ENCODE results near the gene KMT2B. TPM values are rescaled to one million over a fixed set of nuclear protein-coding genes. Genes with fewer than 3 reads are reported as not detected.

The KMT2B gene
- 46.2 to 63.6 TPM (median 56.5 TPM) in 5 replicates for total RNA-seq (2022; extraction: Qiagen RNA extraction)

GRCh38 chr19:35717665-35718344, at the start of gene KMT2B:
KMT2B (plus strand) TSS chr19:35718003; CDS start chr19:35718019, 16 bp downstream.

GRCh38 chr19:35704218-35704617, 13.6 kb upstream of the KMT2B start, which contains the start of gene ZBTB32:
ZBTB32 (plus strand) TSS chr19:35704558; CDS start chr19:35714627, 10,069 bp downstream.

GRCh38 chr19:35742121-35742724, 24.4 kb downstream of the KMT2B start, which contains the start of gene IGFLR1:
IGFLR1 (minus strand) TSS chr19:35742452; CDS start chr19:35741180, 1,272 bp downstream.

GRCh38 chr19:35745328-35746086, 27.7 kb downstream of the KMT2B start, which contains the start of the genes PSENEN and U2AF1L4:
PSENEN (plus strand) TSS chr19:35745651; CDS start chr19:35745931, 280 bp downstream.
U2AF1L4 (minus strand) TSS chr19:35745418; CDS start chr19:35745391, 27 bp downstream.

GRCh38 chr19:35748106-35749020, 30.6 kb downstream of the KMT2B start, which contains the start of gene LIN37:
LIN37 (plus strand) TSS chr19:35748576; CDS start chr19:35748725, 149 bp downstream.

GRCh38 chr19:35756377-35757230, 38.8 kb downstream of the KMT2B start, which contains the start of gene HSPB6:
HSPB6 (minus strand) TSS chr19:35757029; CDS start chr19:35757008, 21 bp downstream.

GRCh38 chr19:35757749-35758608, 40.2 kb downstream of the KMT2B start, which contains the start of gene PROSER3:
PROSER3 (plus strand) TSS chr19:35758176; CDS start chr19:35758216, 40 bp downstream.

GRCh38 chr19:35775298-35776101, 57.7 kb downstream of the KMT2B start, which contains the start of gene ARHGAP33:
ARHGAP33 (plus strand) TSS chr19:35775564; CDS start chr19:35775659, 95 bp downstream.

Other genes with a start within 250 kb of the KMT2B start
- gene KRTDAP, start 227.5 kb upstream of the KMT2B start, total RNA-seq (2022; extraction: Qiagen RNA extraction): not detected in 5 replicates
- 32.5 to 41.2 TPM (median 37.6 TPM) in 5 replicates for gene DMKN, start 204.4 kb upstream of the KMT2B start, total RNA-seq (2022; extraction: Qiagen RNA extraction)
- gene SBSN, start 189.7 kb upstream of the KMT2B start, total RNA-seq (2022; extraction: Qiagen RNA extraction): 2.4 to 3.3 TPM (median 3.2 TPM) in 5 replicates
- gene GAPDHS, start 184.5 kb upstream of the KMT2B start, total RNA-seq (2022; extraction: Qiagen RNA extraction): 0.21 TPM in 1 of 5 replicates, not detected in the others
- gene TMEM147, start 172.4 kb upstream of the KMT2B start, total RNA-seq (2022; extraction: Qiagen RNA extraction): 374 to 446 TPM (median 422 TPM) in 5 replicates
- 0.06 TPM in 1 of 5 replicates, not detected in the others for gene ATP4A, start 154.3 kb upstream of the KMT2B start, total RNA-seq (2022; extraction: Qiagen RNA extraction)
- not detected in 5 replicates for gene PMIS2, start 131.8 kb upstream of the KMT2B start, total RNA-seq (2022; extraction: Qiagen RNA extraction)
- 11.3 to 18.9 TPM (median 15.0 TPM) in 5 replicates for gene HAUS5, start 105.3 kb upstream of the KMT2B start, total RNA-seq (2022; extraction: Qiagen RNA extraction)
- gene RBM42, start 89.0 kb upstream of the KMT2B start, total RNA-seq (2022; extraction: Qiagen RNA extraction): 148 to 214 TPM (median 206 TPM) in 5 replicates
- gene ETV2, start 76.3 kb upstream of the KMT2B start, total RNA-seq (2022; extraction: Qiagen RNA extraction): 1.7 to 3.1 TPM (median 2.9 TPM) in 5 replicates
- 1,323 to 1,675 TPM (median 1,366 TPM) in 5 replicates for gene COX6B1, start 69.7 kb upstream of the KMT2B start, total RNA-seq (2022; extraction: Qiagen RNA extraction)
- 0.72 to 1.1 TPM (median 0.94 TPM) in 5 replicates for gene UPK1A, start 51.5 kb upstream of the KMT2B start, total RNA-seq (2022; extraction: Qiagen RNA extraction)
- gene ZBTB32, start 13.4 kb upstream of the KMT2B start, total RNA-seq (2022; extraction: Qiagen RNA extraction): not detected in 5 replicates
- gene IGFLR1, start 24.4 kb downstream of the KMT2B start, total RNA-seq (2022; extraction: Qiagen RNA extraction): 10.2 to 14.6 TPM (median 11.8 TPM) in 5 replicates
- gene U2AF1L4, start 27.4 kb downstream of the KMT2B start, total RNA-seq (2022; extraction: Qiagen RNA extraction): 24.6 to 30.2 TPM (median 25.0 TPM) in 5 replicates
- 288 to 310 TPM (median 290 TPM) in 5 replicates for gene PSENEN, start 27.6 kb downstream of the KMT2B start, total RNA-seq (2022; extraction: Qiagen RNA extraction)
- 20.3 to 28.5 TPM (median 22.0 TPM) in 5 replicates for gene LIN37, start 30.6 kb downstream of the KMT2B start, total RNA-seq (2022; extraction: Qiagen RNA extraction)
- 0.12 to 0.28 TPM (median 0.19 TPM) in 3 of 5 replicates, not detected in the others for gene HSPB6, start 39.0 kb downstream of the KMT2B start, total RNA-seq (2022; extraction: Qiagen RNA extraction)
- gene PROSER3, start 40.2 kb downstream of the KMT2B start, total RNA-seq (2022; extraction: Qiagen RNA extraction): 24.6 to 30.3 TPM (median 28.2 TPM) in 5 replicates
- gene ARHGAP33, start 57.6 kb downstream of the KMT2B start, total RNA-seq (2022; extraction: Qiagen RNA extraction): 3.9 to 9.3 TPM (median 7.6 TPM) in 5 replicates
- 0.16 to 0.53 TPM (median 0.34 TPM) in 5 replicates for gene PRODH2, start 94.8 kb downstream of the KMT2B start, total RNA-seq (2022; extraction: Qiagen RNA extraction)
- 0.27 to 0.75 TPM (median 0.56 TPM) in 5 replicates for gene NPHS1, start 134.5 kb downstream of the KMT2B start, total RNA-seq (2022; extraction: Qiagen RNA extraction)
- gene KIRREL2, start 138.9 kb downstream of the KMT2B start, total RNA-seq (2022; extraction: Qiagen RNA extraction): 0.42 to 0.60 TPM (median 0.55 TPM) in 5 replicates
- 73.4 to 99.4 TPM (median 94.1 TPM) in 5 replicates for gene APLP1, start 150.6 kb downstream of the KMT2B start, total RNA-seq (2022; extraction: Qiagen RNA extraction)
- 5.5 to 7.7 TPM (median 6.2 TPM) in 5 replicates for gene NFKBID, start 182.5 kb downstream of the KMT2B start, total RNA-seq (2022; extraction: Qiagen RNA extraction)
- gene HCST, start 184.5 kb downstream of the KMT2B start, total RNA-seq (2022; extraction: Qiagen RNA extraction): 0.30 to 0.45 TPM (median 0.35 TPM) in 5 replicates
- gene TYROBP, start 190.3 kb downstream of the KMT2B start, total RNA-seq (2022; extraction: Qiagen RNA extraction): not detected in 5 replicates
- gene LRFN3, start 218.4 kb downstream of the KMT2B start, total RNA-seq (2022; extraction: Qiagen RNA extraction): 12.9 to 23.3 TPM (median 21.0 TPM) in 5 replicates

Data from A549 treated with Mapracorat at 1 μM for 4 hours (cell line).